GM19025 (cell line): ENCODE results near the gene RNF223.

Experiments
- ATAC-seq: cut with Tn5 transposase; IDR thresholded peaks from one replicate; pipeline ENCODE4 v1.9.1; 2021; ENCODE audit warnings: mild to moderate bottlenecking, low read depth, moderate library complexity; ENCODE audit not compliant: unreplicated experiment

The RNF223 gene

GRCh38 chr1:1047407-1047806 lies 26.7 kb downstream of the RNF223 start:
- ATAC-seq: no peak

- no peak for ATAC-seq
These were observed 27.3 kb downstream of the RNF223 start for GRCh38 chr1:1046767-1047166.

- no peak for ATAC-seq
These were observed 27.9 kb downstream of the RNF223 start for GRCh38 chr1:1046243-1046642.

- no peak for ATAC-seq
These were observed 29.0 kb downstream of the RNF223 start for GRCh38 chr1:1045129-1045528.

- no peak for ATAC-seq
These were observed 29.5 kb downstream of the RNF223 start for GRCh38 chr1:1044455-1045078.

GRCh38 chr1:1043921-1044320 lies 30.2 kb downstream of the RNF223 start:
- no peak for ATAC-seq

GRCh38 chr1:1043411-1043810 lies 30.7 kb downstream of the RNF223 start:
- ATAC-seq: no peak

- ATAC-seq: no peak
These were observed 31.3 kb downstream of the RNF223 start for GRCh38 chr1:1042835-1043234.

- no peak for ATAC-seq
These were observed 32.2 kb downstream of the RNF223 start for GRCh38 chr1:1041873-1042272.

- ATAC-seq: no peak
These were observed 33.0 kb downstream of the RNF223 start for GRCh38 chr1:1041092-1041523.

GRCh38 chr1:1040004-1040991 lies 33.8 kb downstream of the RNF223 start:
- ATAC-seq: no peak

GRCh38 chr1:1039145-1039910 lies 34.8 kb downstream of the RNF223 start:
- ATAC-seq: no peak

GRCh38 chr1:1038694-1039093 lies 35.4 kb downstream of the RNF223 start:
- peak; percentile 57 for ATAC-seq

- no peak for ATAC-seq
These were observed 36.5 kb downstream of the RNF223 start for GRCh38 chr1:1037366-1038327.

GRCh38 chr1:1035291-1035943 lies 38.7 kb downstream of the RNF223 start:
- no peak for ATAC-seq

- no peak for ATAC-seq
These were observed 39.7 kb downstream of the RNF223 start for GRCh38 chr1:1034439-1034781.

GRCh38 chr1:1033731-1034438 lies 40.2 kb downstream of the RNF223 start:
- no peak for ATAC-seq

- ATAC-seq: peak; percentile 85
These were observed 41.0 kb downstream of the RNF223 start for GRCh38 chr1:1033009-1033587.
